ENCODE results near the gene SLC9A3.

Gene SLC9A3

GRCh38 chr5:554284-554988, 30.2 kb upstream of the SLC9A3 start:
- DNase-seq: no peak

GRCh38 chr5:553874-554273, 29.6 kb upstream of the SLC9A3 start:
- no peak for DNase-seq

GRCh38 chr5:551406-551805, 27.2 kb upstream of the SLC9A3 start:
- no peak for DNase-seq

DNA sequence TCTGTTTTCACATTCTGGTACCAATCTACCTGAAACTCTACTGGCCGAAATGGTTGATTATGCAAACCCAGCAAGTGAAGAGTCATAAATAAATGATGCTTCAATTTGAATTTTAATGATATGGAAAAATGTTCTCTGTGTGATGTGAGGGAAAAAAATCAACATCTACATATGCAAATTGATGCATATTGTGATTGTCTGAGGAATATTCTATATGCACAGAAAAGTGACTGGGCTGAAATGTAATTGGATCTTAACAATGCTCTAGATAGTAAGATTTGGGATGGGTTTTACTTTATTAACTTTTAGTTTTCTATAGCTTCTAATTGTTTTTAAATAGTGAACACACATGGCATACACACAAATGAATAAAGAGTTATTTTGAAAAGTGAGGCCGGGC, 25.0 kb upstream of the SLC9A3 start:
- DNase-seq: no peak

GRCh38 chr5:548256-548655, 24.0 kb upstream of the SLC9A3 start:
- no peak for DNase-seq

DNA sequence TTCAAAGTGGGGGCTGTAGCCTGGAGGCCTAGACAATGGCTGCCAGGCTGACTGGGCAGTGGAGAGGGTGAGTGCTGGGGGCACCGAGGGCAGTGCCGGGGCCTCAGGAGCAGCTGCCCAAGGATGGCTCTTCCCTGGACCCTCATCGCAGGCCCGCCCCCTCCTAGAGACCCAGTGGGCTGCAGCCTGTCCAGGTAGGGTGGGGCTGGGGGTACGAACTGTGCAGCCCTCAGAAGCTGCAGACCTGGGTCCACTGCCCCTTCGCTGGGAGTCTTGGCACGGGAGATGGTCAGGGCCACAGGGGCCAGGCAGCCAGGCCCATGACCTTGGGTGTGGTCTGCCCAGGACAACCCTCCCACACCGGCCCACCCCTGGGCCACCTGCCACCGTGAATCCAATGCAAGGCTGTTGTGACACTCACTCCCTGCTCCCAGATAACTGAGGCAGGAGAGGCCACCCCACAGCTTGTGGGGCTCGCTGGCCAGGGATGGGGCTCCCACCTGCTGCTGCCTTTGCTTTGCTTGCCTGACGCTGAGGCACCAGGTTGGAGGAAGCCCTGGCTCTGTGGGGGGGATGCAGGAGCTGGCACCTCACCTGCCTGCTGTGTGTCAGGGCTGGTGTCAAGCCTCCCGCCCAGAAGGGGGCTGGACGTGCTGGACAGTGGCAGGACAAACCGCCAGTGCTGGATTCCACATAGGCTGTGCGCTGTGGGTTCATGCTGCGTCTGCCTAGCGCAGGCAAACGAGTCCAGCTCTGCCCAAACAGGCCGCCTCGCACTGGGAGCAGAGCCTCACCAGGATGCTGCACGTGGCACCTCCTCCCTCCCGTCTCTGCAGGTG, 23.1 kb upstream of the SLC9A3 start:
- no peak for DNase-seq

DNA sequence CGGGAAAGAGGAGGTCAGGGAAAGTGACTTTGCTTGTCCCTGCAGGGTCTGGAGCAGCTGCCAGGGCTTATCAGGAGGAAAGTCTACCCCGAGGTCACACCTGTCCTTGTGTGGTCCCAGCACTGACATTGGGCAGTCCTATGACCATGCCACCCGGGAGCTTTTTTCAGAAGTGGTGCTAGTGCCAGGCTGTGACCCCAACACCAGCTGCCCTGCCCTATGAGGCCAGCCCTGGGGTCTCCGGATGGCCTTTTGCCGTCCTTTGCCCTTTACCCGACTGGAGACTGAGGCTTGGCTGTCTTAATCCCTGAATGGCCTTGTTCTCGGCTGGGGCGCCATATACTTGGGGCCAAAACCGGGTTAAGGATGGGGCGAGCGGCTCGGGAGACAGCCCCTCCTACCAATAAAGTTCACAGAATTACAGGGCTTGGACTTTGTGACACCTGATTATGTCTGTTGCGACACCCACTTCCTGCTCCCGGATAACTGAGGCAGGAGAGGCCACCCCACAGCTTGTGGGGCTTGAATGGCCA, 22.2 kb upstream of the SLC9A3 start:
- DNase-seq: no peak

DNA sequence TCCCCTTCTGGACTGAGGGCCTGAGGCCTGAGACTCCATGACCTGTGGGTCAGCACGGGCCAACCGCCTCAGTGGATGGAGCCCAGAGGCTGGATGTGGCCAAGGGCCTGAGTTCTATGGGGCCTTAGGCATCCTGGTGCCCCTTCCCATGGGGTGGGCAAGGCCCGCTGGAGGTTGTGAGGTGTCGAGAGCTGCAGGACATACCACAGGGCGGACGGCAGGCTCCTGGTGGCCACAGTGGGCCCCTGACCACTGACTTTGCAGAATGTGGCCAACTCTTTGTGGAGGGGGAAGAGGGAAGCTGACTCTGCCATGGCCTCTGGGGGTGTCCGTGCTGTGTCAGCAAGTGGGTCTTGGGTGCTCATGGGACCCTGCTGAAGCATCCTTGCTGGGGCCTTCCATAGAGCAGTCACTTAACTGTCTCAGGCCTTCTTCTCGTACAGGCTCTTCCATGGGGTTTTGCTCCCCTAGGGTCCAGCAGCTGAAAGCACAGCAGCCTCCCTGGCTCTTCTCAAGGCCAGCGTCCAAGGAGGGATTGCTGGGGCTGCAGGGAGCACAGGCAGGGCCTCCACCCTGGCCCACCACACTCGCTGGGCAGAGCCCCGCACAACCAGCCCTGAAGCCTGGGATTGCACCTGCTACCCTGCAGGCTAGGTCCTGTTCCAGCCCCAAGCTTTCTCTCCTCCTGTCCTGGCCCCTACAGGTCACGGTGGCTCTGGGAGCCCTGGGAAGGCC, 21.6 kb upstream of the SLC9A3 start:
- no peak for DNase-seq

DNA sequence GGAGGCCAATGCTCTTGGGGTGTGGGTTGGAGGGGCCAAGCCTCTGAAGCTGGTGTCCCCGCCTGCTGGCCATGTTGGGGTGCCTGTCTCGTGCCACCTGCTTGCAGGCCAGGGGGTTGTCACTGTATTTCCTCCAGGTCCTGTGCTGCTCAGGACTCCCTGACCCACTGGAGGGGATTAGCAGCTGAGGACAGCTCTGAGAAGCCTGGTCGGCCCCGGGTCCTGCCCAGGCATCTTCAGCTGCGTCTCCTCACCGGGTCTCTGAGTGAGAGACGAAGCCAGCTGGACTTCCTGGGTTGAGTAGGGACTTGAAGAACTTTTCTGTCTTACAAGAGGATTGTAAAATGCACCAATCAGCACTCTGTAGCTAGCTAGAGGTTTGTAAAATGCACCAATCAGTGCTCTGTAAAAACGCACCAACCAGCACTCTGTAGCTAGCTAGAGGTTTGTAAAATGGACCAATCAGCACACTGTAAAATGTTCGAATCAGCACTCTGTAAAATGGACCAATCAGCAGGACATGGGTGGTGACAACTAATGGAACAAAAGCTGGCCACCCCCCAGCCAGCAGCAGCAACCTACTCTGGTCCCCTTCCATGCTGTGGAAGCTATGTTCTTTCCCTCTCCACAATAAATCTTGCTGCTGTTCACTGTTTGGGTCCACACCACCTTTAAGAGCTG, 20.6 kb upstream of the SLC9A3 start:
- no peak for DNase-seq

GRCh38 chr5:543755-544674, 19.8 kb upstream of the SLC9A3 start:
- DNase-seq: no peak

DNA sequence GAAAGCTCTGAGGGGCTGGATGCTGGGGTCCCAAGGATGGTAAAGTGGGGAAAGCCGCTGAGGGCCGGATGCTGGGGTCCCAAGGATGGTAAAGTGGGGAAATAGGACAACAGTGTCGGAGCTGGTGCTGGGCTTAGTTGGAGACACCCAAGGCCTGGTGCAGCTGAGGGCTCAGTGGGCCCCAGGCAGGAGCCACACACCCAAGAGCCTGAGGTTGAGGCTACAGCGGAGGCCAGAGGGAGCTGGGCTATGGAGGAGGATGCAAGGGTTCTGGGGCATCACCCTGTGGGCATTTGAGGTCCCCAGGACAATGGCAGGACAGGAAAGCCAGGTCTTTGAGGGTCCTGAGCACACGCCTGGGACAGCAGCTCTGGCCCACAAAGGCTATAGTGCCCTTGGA, 19.1 kb upstream of the SLC9A3 start:
- no peak for DNase-seq

DNA sequence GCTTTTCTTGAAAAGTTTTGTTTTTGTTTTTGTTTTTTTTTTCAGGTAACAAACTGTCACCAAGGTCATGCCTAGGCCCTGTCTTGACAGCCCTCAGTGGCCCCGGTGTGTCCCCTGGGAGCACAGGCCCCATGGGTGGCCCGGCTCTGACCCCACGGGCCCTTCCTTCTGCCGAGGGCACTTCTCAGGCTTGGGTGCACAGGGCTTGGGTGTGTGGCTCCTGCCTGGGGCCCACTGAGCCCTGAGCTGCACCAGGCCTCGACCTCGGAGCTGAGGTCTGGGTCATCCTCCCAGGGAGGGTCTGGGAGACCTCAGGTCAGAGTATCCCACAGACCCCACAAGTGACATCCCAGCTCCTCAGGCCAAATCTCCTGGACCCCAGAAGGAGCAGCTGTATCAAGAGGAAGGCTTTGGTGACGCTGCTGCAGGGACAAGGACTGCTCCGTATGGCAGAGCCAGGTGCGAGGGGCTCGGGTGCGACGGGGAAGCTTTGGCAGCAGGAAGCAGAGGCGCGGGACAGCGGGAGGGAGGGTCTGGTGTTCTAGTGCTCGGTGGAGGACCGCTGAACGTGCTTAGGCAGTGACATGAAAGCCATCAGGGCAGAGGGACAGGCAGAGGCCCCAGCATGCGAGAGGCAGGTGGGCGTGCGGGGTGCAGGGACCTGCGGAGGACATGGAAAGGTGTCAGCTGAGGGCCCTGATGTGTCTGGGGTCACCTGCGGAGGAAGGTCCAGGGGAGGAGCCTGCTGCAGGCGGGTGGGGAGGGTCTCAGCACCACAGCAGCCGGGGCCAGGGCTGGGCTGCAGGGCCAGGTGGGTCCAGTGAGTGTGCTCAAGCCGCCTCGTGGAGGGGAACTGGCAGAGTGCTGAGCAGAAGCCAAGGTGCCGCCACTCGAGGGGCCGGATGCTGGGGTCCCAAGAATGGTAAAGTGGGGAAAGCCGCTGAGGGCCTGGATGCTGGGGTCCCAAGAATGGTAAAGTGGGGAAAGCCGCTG, 18.4 kb upstream of the SLC9A3 start:
- DNase-seq: no peak

DNA sequence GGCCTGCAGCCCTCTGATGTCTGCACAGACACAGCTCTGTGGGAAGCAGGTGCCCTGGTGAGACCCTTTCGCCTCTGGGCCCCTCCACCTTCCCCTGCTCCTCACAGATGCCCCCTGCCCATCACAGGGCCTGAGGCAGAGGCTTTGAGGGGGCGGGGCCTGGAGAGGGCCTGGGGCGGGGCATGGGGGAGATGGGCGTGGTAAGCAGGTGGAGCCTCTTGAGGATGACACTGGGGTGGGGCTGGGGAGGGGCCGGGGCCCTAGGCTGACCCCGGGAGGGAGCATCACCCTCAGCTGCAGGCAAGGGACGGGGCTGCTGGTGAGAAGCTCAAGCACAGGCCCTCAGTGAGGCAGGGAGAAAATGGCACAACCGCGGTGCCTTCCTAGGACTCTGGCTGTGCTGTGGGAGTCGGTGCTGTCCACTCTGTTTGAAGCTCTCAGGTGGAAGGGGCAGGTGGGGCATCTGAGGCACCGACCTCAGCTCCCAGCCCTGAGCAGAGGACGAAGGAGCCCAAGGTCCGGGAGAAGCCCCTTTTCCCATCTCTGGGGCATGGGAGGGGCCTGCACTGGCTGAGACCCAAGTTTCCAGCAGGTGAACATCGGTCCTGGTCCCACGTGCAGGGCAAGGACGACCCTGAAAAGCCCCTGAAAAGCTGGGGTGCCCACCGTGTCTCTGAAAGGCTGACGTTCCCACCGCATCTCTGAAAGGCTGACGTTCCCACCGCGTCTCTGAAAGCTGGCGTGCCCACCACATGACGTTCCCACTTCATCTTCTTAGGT, 17.5 kb upstream of the SLC9A3 start:
- DNase-seq: no peak

DNA sequence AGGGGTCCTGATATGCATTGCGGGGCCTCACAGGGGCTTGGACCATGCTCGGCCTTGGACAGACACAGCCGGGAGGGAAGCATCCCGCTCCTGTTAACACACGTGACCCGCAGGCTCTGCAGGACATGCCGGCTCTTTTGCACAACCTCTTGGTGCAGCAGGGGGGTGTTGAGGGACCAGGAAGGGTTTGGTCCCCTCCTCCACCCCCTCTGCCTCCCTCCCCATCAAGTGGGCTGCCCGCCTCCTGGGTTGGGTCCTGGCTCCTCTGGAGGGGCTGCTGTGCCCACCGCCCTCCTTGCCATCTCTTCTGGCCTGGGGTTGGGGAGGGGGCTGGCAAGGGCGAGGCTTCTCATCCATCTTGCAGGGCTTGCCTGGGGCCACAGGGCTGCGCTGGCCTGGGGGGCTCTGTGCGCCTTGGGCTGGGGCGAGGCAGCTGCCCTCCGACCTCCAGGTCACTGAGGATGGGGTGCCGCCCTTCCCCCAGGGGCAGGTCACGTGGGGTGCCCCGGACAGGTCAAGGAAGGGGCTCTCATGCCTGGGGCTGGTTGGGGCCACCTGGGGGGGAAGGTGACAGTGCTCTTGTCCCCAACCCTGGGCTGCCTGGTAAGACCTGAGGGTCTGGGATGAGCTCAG, 16.8 kb upstream of the SLC9A3 start:
- DNase-seq: no peak

DNA sequence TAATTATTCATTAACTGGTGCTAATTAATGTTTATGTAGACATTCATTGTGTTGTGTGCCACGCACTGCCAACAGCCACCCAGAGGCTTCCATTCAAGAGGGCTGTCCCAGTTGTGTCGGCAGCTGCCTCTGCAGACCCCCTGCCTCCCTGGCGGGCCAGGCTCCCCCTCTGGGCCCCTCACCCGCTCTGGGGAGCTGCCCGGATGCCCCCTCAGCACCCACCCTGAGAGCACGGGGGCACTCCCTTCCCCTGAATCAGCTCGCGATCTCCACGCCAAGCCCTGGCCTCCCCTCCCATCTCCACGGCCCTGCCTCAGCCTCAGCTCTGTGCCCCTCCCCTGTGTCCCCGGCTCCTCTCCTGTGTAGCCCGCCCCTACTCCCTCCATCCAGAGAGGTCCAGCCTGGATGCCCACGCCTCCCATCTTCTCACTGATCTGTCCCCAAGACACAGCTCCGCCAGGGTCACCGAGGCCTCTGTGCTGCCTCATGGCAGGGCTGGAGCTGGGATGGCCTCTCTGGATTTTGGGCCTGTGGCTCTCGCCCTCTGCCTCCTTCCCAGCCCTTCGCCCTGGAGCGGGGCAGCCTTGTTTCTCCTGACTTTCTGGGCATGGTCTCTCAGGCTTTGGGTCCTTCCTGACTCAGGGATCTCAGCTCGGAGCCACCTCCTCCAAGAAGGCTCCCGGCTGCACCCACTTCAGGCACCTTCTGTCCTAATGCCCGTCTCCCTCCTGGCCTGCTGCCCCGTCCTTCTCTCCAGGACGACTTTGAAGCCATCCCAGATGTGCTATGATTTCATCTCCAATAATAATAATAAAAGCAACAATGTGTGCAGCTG, 16.0 kb upstream of the SLC9A3 start:
- no peak for DNase-seq

DNA sequence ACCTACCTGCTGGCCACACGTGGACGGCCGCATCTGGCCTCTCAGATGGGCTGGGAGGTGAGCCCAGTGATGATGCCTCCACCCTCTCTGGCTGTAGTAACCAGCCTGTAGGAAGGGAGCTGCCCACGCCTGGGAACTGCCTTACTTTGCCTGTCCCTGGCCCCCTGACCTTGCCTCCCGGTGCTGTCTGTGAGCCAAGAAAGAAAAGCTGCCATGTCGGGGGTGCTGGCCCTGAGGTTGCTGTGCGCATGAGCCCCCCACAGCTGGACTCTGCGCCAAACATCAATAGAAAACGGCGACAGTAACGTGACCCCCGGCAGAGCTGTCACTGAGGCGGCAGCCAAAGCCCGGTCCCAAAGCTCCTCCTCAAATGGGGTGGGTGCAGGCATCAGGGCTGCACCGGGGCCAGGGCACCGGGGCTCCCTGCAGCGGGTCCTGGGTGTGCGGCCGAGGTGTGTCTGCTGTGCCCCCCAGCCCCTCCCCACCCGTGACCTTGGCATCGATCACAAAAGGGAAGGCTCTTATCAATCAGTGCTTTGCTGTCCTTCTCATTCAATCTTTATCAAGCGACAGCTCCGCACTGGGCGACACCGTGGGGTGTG, 15.3 kb upstream of the SLC9A3 start:
- DNase-seq: no peak

DNA sequence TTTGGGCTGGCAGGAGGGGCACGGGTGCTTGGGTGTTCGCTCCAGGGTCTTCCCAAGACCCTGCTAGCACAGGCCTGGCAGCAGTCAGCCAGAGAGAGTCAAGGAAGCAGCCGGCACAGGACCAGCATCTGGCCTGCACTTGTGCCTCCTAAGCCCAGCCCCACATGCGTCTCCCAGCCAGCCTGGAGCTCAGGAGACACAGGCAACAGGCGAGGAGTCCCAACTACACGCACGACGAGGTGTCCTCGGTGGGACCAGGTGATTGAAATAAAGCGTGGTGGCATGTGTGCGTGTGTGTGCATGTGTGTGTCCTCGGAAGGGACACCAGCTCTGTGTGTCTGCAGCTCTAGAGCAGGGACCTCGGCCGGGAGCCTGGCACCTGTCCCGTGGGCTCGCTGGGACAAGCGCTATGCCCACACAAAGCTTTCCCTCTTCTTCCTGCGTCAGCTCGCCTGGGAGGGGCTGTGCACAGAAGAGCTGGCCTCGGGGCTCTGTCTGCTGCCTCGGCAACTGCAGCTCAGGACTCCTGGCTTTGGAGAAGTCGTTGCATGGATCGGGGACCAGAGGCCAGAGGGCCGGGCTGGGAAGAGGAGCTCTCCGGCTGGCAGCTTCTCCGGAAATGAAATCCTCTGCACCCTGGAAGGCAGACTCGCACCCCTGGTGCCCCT, 14.7 kb upstream of the SLC9A3 start:
- DNase-seq: no peak
